Muscle of back (tissue), 13 donors: ENCODE results near the gene SVIP. TPM values are rescaled to one million over a fixed set of nuclear protein-coding genes. Genes with fewer than 3 reads are reported as not detected.
A peak's percentile ranks its signal among the peaks of the same experiment; 100 is the strongest.

ENCODE experiments used
- DNase-seq, 3 donors: peaks; one replicate each; pipeline versions ENCODE4 v3.0.0 to v3.0.0-alpha.2; 2013
- long read RNA-seq, 9 donors: transcript quantifications; one replicate each; lab custom pipeline, GENCODE V29; 2026
- polyA plus RNA-seq, 10 donors: library from polyadenylated mRNA; unstranded; fragments of 120-200 nt; gene quantifications; one replicate each; pipeline ENCODE4 v1.2.1, GENCODE V29; 2013; ENCODE audit not compliant: insufficient read length in 10 of 10

The SVIP gene, protein sequence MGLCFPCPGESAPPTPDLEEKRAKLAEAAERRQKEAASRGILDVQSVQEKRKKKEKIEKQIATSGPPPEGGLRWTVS
- 10 to 100 TPM in 4 of 10 donors, 1 to 10 TPM in 6; 8.5 to 11.2 (median 9.8) TPM for polyA plus RNA-seq
- long read RNA-seq, donor 1, full-length matches to known transcripts, result 8 of 8 reads
- long read RNA-seq, donor 1, partial matches to known transcripts, result 0 of 8 reads
- long read RNA-seq, donor 1, other reads (novel, unspliced or antisense), result 0 of 8 reads
- long read RNA-seq, donor 2, full-length matches to known transcripts, result 4 of 4 reads
- long read RNA-seq, donor 2, partial matches to known transcripts, result 0 of 4 reads
- long read RNA-seq, donor 2, other reads (novel, unspliced or antisense), result 0 of 4 reads
- long read RNA-seq, donor 3, result 0 reads
- long read RNA-seq, donor 4, full-length matches to known transcripts, result 8 of 8 reads
- long read RNA-seq, donor 4, partial matches to known transcripts, result 0 of 8 reads
- long read RNA-seq, donor 4, other reads (novel, unspliced or antisense), result 0 of 8 reads
- long read RNA-seq, donor 5, full-length matches to known transcripts, result 9 of 9 reads
- long read RNA-seq, donor 5, partial matches to known transcripts, result 0 of 9 reads
- long read RNA-seq, donor 5, other reads (novel, unspliced or antisense), result 0 of 9 reads
- long read RNA-seq, donor 6, full-length matches to known transcripts, result 6 of 6 reads
- long read RNA-seq, donor 6, partial matches to known transcripts, result 0 of 6 reads
- long read RNA-seq, donor 6, other reads (novel, unspliced or antisense), result 0 of 6 reads
- long read RNA-seq, donor 7, full-length matches to known transcripts, result 5 of 5 reads
- long read RNA-seq, donor 7, partial matches to known transcripts, result 0 of 5 reads
- long read RNA-seq, donor 7, other reads (novel, unspliced or antisense), result 0 of 5 reads
- long read RNA-seq, donor 8, full-length matches to known transcripts, result 5 of 5 reads
- long read RNA-seq, donor 8, partial matches to known transcripts, result 0 of 5 reads
- long read RNA-seq, donor 8, other reads (novel, unspliced or antisense), result 0 of 5 reads
- long read RNA-seq, donor 9, full-length matches to known transcripts, result 2 of 2 reads
- long read RNA-seq, donor 9, partial matches to known transcripts, result 0 of 2 reads
- long read RNA-seq, donor 9, other reads (novel, unspliced or antisense), result 0 of 2 reads

DNA sequence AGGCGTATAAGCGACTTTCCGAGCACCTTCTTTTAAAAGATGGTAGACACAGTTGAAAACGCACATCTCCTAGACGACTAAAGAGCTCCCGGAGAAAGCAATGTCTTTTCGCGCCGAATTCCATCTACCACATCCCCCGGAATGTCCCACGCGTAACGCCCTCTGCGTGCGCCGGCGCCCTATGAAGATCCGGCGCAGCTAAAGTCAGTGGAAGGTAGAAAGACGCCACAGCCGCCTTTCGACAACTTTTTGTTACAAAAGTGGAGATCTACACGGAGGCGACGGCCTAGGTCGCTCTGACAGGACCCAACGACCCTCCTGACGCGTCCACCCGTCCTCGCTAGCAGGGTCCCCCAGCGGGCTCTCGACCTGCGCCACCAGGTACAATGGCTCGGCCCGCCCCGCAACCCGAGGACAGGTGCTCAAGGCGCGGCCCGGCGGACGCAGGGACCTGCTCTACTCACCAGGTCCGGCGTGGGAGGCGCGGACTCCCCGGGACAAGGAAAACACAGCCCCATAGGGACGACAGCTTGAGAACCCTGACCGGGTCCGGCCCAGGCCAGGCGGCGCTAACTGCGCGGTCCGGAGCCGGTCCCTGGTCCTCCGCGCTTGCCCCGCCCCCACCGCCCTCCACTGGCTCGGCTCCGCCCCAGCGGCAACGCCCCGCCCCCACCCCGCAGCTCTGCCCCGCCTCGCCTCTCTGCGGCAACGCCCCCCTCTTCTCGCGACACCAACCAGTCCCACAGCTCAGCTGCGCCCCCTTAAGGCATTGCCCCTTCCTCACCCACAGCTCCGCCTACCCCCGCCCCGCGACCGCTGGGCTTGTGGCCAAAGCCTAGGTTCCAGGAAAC lies at the start of gene SVIP:
Gene SVIP, minus strand, starts transcription at position 571 of the 851 bp plus-strand sequence. Its CDS starts 53 bp downstream, at position 518.
- DNase-seq, result peak; percentile 83 to 91 (median 87)

- DNase-seq, result no peak
Observed at GRCh38 chr11:22878604-22879003, 49.0 kb upstream of the SVIP start.

DNA sequence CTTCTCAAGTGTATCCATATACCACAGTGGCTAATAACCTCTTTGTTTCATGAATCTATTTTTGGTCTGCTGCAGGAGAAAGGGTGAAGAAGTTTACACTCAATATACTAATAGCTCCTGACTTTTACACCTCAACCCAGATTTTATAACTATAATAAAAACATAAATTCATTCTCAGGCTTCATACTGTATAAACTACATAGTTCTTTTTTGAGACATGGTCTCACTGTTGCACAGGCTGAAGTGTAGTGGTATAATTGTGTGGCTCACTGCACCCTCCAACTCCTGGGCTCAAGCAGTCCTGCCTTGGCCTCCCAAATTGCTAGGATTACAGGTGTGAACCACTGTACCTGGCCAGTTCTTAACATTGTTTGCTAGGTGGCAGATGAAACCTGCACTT lies 48.4 kb upstream of the SVIP start:
- DNase-seq, result no peak

- DNase-seq, result peak; percentile 85 to 91 (median 89)
Observed at GRCh38 chr11:22875869-22876473, 46.4 kb upstream of the SVIP start.

DNA sequence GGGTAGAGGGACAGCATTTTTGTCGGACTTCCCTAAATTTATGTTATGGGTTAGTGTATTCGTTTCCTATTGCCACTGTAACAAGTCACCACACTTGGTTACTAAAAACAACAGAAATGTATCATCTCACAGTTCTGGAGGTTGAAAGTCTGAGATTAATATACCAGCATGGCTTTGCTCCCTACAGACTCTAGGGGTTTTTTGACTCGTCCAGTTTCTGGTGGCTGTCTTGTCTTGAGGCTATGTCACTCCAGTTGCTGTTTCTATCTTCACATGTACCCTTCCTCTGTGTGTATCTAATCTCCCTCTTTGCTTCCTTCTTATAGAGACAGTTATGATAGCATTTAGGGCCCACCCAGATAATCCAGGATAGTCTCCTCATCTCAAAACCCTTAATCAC lies 39.7 kb upstream of the SVIP start:
- no peak for DNase-seq

DNA sequence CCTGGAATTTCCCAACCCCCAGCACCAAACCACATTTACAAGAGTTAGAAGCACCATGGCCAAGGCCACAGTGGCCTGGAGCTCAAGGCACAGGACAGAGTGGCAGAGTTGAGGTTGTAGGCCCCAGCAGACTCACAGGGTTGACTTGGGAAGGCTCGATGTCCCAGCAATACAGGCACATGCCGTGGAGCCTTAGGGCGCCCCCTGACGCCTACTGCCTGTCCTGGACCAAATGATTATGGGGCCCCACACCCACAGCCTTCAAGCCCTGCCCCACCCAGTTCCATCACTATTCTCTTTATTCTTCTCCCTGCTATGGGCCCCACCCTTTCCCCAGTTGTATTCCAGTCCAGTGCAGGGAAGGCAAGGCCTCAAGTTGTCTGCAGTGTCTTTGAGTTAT lies 30.6 kb upstream of the SVIP start, which contains the start of gene CCDC179:
Gene CCDC179, minus strand, starts transcription at position 234 of the 400 bp plus-strand sequence. Its CDS starts 53 bp downstream, at position 181.
- DNase-seq, result no peak

GRCh38 chr11:22859756-22860155 lies 30.2 kb upstream of the SVIP start:
- no peak for DNase-seq

DNA sequence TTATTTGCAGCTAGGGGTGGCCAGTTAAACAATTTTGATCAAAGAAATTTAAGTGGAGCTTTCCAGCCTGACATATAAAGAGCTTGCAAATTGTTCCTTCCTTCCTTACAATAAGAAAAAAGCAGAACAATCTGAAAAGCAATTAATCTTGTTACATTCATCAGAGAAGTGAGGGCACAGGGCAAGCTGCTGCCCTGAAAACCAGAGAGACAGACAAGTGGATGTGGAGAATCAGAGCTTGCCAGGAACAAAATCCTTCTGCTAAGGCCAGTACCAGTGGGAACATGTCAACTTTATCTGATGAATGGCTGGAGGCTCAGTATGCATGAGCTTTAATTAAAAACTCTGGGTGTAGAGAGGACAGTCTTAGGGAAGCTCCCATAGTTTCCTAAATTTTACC lies 21.9 kb upstream of the SVIP start:
- DNase-seq, result no peak

DNA sequence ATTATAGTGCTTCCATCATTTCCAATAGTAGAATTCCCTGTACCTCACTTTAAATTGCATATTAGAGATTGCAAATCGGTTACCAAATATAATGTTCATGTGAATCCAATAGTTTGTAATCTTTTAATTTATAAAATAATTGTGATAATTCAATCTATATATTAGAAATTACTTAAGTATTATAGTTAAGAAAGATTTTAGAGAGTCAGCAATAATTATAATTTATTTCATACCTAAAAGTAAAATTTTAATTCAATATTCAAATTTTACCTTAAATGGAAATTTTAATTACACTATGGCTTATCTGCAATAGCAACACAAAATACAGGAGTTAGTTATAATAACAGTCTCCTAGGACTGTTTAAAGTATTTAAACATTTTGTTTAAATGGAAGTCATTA lies 17.1 kb upstream of the SVIP start:
- DNase-seq, result no peak

DNA sequence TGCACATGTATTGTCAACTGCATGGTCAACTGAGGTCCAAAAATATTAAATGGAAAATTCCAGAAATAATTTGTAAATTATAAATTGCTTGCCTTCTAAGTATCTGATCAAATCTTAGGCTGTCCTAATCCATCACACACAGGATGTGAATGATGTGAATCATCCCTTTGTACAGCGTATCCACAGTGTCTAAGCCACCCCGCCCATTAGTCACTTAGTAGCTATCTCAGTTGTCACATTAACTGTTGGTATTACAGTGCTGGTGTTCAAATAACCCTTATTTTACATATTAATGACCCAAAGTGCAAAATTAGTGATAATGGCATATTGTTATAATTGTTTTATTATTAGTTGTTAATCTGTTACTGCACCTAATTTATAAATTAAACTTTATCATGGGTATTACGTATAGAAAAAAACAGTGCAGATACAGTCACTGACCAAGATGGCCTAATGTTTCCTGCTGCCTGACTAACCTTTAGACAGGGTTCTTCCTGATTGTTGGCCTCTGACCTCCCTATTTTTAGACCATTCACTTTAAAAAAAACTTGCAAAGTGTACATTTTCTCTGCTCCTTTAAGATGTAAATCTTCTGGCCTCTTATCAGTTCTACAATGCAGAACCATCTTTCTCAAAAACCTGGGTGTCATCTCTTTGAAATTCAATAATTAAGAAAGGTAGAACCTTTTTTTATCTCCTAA lies 2.9 kb upstream of the SVIP start:
- no peak for DNase-seq

GRCh38 chr11:22830082-22830414 lies 447 bp upstream of the SVIP start:
- no peak for DNase-seq

DNA sequence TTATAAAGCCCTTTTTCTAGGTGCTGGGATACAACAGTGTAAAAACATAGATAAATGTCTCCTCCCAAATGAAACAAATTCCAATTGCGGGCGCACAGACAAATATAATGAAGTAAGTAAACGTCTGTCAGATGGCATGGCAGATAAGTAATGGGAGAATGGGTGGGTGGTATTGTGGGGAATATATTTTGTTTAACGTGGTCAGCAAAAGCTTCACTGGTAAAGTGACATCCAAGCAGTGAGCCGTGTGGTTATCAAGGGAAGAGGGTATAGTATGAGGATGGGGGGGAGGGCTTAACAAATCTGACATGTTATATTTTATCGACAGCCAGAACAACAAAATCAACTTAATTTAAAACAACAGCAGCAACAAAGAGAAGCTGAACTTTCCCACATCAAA lies 1.2 kb downstream of the SVIP start:
- DNase-seq, result no peak

- DNase-seq, result no peak
Observed at GRCh38 chr11:22822203-22822602, 7.4 kb downstream of the SVIP start.

DNA sequence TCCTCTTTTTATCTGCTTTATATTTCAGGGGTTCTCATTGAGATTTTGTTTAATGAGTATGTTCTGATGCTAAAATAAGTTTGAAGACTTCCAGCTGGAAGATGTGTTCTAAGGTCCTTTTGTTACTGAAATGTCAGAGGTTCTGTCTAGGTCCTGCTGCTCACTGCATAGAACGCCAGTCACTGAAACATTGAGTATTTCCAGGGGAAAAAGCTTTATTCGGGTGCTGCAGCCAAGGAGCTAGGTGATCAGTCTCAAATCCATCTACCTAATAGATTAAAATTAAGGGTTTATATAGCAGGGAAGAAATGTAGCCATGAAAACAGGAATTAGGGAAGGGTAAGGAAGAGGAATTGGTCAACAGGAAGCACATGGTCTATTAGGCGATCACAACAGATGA lies 19.7 kb downstream of the SVIP start:
- no peak for DNase-seq

DNA sequence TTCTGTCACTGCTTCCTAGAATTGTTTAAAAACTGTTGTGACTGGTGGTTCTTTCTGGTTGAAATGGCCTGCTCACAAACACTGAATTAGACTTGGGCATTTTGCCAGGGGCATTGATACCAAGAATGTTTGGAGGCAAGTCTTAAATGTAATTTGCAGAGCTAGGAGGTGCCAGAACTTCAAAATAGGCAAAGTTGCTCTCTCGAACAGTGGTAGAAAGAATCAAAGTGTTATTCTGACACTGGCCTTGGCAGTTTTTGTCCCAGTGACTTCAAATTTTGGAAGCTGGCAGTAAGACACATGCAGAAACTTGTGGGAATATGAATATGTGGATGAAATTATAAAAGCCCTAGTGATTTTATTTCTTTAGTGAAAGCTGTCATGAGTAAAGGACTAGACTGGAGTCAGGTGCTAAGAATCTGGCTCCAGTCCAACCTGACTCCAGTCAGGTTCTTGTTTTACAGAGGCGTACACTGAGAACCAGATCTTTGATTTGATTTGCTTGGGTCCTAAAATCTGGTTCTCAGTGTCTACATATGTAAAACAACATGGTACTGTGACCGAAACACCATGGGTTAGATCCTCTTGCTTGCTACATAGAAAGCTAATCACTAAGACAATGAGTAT lies 20.9 kb downstream of the SVIP start:
- DNase-seq, result no peak

DNA sequence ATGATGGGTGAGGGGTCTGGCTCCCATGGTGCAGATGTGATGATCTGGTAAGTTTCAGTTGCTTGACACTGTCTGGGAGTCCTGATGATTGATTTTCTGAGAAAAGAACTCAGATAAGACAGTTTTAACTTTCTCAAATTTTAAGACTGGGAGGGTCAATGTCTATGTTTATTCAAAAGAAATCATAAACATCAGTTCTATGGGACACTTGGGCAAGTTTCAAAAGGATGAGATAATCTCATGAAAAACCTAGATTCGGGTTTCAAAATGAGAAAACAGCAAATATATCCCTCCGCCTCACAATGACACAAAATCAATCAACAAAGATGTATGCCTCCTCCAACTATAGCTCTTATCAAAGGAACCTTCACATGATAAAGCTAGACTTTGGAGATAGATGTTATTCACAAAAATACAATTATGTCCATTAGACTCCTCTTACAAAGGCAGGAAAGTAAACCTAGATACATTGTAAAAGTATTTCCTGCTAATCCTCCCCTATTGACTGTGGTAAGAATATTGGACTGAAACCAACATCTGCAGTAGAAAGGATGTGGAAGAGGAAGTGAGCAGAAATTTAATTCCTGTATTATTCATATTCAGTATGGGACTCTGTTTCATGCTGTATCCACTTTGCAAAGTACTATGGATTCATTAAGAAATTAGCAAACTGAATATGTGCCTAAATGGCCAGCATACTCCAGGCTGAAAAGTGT lies 21.6 kb downstream of the SVIP start:
- DNase-seq, result peak in 1 of 3 donors; percentile 36

DNA sequence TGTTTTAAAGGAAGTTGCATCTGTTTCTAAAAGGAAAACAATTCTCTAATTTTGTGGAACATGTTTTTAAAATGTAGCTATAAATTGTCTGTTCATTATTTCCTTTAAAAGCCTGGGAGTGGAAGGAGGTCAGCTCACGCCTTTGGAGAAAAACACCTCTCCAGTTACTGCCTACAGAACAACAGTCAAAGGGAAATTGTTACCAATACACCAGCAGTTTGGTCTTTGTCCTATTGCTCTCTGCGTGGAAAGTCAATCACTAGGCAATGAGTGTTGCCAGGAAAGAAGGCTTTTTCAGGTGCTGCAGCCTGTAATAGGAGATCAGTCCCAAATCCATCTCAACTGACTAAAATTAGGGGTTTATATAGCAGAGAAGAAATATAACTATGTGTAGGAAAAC lies 22.2 kb downstream of the SVIP start:
- DNase-seq, result no peak

- DNase-seq, result no peak
Observed at GRCh38 chr11:22802861-22803260, 26.7 kb downstream of the SVIP start.

GRCh38 chr11:22800482-22800881 lies 29.1 kb downstream of the SVIP start:
- DNase-seq, result no peak
